GM23338 (cell line): ENCODE results near the gene IFIT1B. TPM values are rescaled to one million over a fixed set of nuclear protein-coding genes. Genes with fewer than 3 reads are reported as not detected.

ENCODE experiments used
- ATAC-seq: fragments of 200-7000 bp; cut with Tn5 transposase; 3 replicates; pipeline ENCODE4 v1.9.1; 2020
- DNase-seq: peaks from one replicate; pipeline ENCODE4 v3.0.0-alpha.2; 2015; ENCODE audit warnings: low spot score
- H2AFZ ChIP-seq: fragments of 200-600 bp; sonication (generic); 2 replicates; pipeline ENCODE4 v1.8.0; 2016; ENCODE audit warnings: antibody characterized with exemption, mild to moderate bottlenecking, moderate library complexity
- H3F3A ChIP-seq: fragments of 200-600 bp; sonication (generic); replicated peaks from 2 replicates; pipeline ENCODE4 v1.8.0; 2017; ENCODE audit warnings: antibody characterized with exemption, mixed run types, low read depth
- H3K27ac ChIP-seq: fragments of 200-600 bp; sonication (generic); 2 replicates; pipeline ENCODE4 v1.6.1; 2016; ENCODE audit warnings: low read depth
- H3K27me3 ChIP-seq: fragments of 200-600 bp; sonication (generic); 2 replicates; pipeline ENCODE4 v1.8.0; 2016; ENCODE audit warnings: mild to moderate bottlenecking, mixed run types, moderate library complexity; ENCODE audit not compliant: insufficient read depth
- H3K36me3 ChIP-seq: fragments of 200-600 bp; sonication (generic); 2 replicates; pipeline ENCODE4 v1.8.0; 2016; ENCODE audit warnings: mild to moderate bottlenecking; ENCODE audit not compliant: insufficient read depth
- H3K4me1 ChIP-seq: fragments of 200-600 bp; sonication (generic); 2 replicates; pipeline ENCODE4 v1.8.0; 2016; ENCODE audit warnings: mild to moderate bottlenecking, moderate library complexity; ENCODE audit not compliant: insufficient read depth
- H3K4me2 ChIP-seq: fragments of 200-600 bp; sonication (generic); 2 replicates; pipeline ENCODE4 v1.7.1; 2017; ENCODE audit warnings: mixed run types
- H3K4me3 ChIP-seq: fragments of 200-600 bp; sonication (generic); 2 replicates; pipeline ENCODE4 v1.6.1; 2016; ENCODE audit warnings: mixed run types
- H3K79me2 ChIP-seq: fragments of 200-600 bp; sonication (generic); replicated peaks from 2 replicates; pipeline ENCODE4 v1.8.0; 2017; ENCODE audit warnings: mild to moderate bottlenecking; ENCODE audit not compliant: insufficient read depth
- H3K9me2 ChIP-seq: fragments of 200-600 bp; sonication (generic); 2 replicates; pipeline ENCODE4 v1.8.0; 2017; ENCODE audit not compliant: insufficient read depth
- H4K20me1 ChIP-seq: fragments of 200-600 bp; sonication (generic); replicated peaks from 2 replicates; pipeline ENCODE4 v1.8.0; 2017; ENCODE audit warnings: mild to moderate bottlenecking; ENCODE audit not compliant: insufficient read depth
- H3K27ac Mint-ChIP-seq: 2 replicates; pipeline ENCODE4 v1.8.0; 2020; ENCODE audit warnings: inconsistent platforms, mild to moderate bottlenecking, moderate library complexity, mixed read lengths
- H3K27me3 Mint-ChIP-seq: 3 replicates; pipeline ENCODE4 v1.8.0; 2022; ENCODE audit warnings: low read depth, mild to moderate bottlenecking, moderate library complexity, mixed read lengths, inconsistent platforms; ENCODE audit not compliant: insufficient read depth, poor library complexity
- H3K36me3 Mint-ChIP-seq: 3 replicates; pipeline ENCODE4 v1.8.0; 2021; ENCODE audit warnings: low read depth, mild to moderate bottlenecking, inconsistent platforms, moderate library complexity, mixed read lengths
- H3K4me1 Mint-ChIP-seq: 3 replicates; pipeline ENCODE4 v1.8.0; 2020; ENCODE audit warnings: mild to moderate bottlenecking, inconsistent platforms, mixed read lengths
- H3K4me3 Mint-ChIP-seq: 3 replicates; pipeline ENCODE4 v1.8.0; 2021; ENCODE audit warnings: moderate library complexity, mild to moderate bottlenecking, inconsistent platforms, mixed read lengths
- H3K9me3 Mint-ChIP-seq: 3 replicates; pipeline ENCODE4 v1.8.0; 2020; ENCODE audit warnings: moderate library complexity, mild to moderate bottlenecking, inconsistent platforms, mixed read lengths
- CREB1 ChIP-seq: fragments of 250-450 bp; sonication (Bioruptor Pico); IDR thresholded peaks from 2 replicates; pipeline ENCODE4 v1.5.0; 2020; ENCODE audit warnings: low read depth, mild to moderate bottlenecking, moderate library complexity
- JUNB ChIP-seq: IDR thresholded peaks from one replicate; pipeline ENCODE4 v1.6.1; 2016; ENCODE audit warnings: antibody characterized with exemption; ENCODE audit not compliant: unreplicated experiment
- NANOG ChIP-seq: IDR thresholded peaks from 2 replicates; pipeline ENCODE4 v1.6.1; 2016; ENCODE audit warnings: antibody characterized with exemption, borderline replicate concordance
- POLR2AphosphoS5 ChIP-seq: IDR thresholded peaks from 2 replicates; pipeline ENCODE4 v1.6.1; 2016; ENCODE audit warnings: antibody characterized with exemption, low read depth
- REST ChIP-seq: IDR thresholded peaks from one replicate; pipeline ENCODE4 v1.6.1; 2018; ENCODE audit warnings: antibody characterized with exemption; ENCODE audit not compliant: unreplicated experiment
- STAT1 ChIP-seq: IDR thresholded peaks from one replicate; pipeline ENCODE4 v1.6.1; 2016; ENCODE audit warnings: antibody characterized with exemption; ENCODE audit not compliant: unreplicated experiment
- ZNF114 ChIP-seq: fragments of 250-450 bp; sonication (Bioruptor Pico); IDR thresholded peaks from 2 replicates; pipeline ENCODE4 v1.5.0; 2020; ENCODE audit warnings: mild to moderate bottlenecking, moderate library complexity
- ZNF331 ChIP-seq: fragments of 250-450 bp; sonication (Bioruptor Pico); IDR thresholded peaks from 2 replicates; pipeline ENCODE4 v1.5.0; 2020; ENCODE audit warnings: low read depth, mild to moderate bottlenecking, moderate library complexity
- ZNF462 ChIP-seq: fragments of 250-450 bp; sonication (Bioruptor Pico); IDR thresholded peaks from 2 replicates; pipeline ENCODE4 v1.5.0; 2020; ENCODE audit warnings: mild to moderate bottlenecking, moderate library complexity
- polyA plus RNA-seq: library from polyadenylated mRNA; unstranded; fragments of >200 nt; fragmentation: Nextera tagmentation; extraction: Ambion mirVana; gene quantifications from 2 replicates; pipeline ENCODE4 v1.2.1, GENCODE V29; 2016
- total RNA-seq: library from RNA; depleted of rRNA; stranded (reverse); fragments of >200 nt; shearing (Covaris generic); gene quantifications from 2 replicates; pipeline ENCODE4 v1.2.3, GENCODE V29; 2014

The IFIT1B gene
- total and polyA plus RNA-seq, 2 experiments from 2014 or later, result 0.10 TPM; not detected in 1

- Mint-ChIP-seq H3K27me3 (peaks cover 2% of the 10 kb centered on the region), H3K36me3 (no peaks in the 10 kb centered on the region), H3K4me3 (no peak overlapping the region), H3K4me1 (peaks cover 12% of the 10 kb centered on the region), H3K9me3 (no peaks in the 10 kb centered on the region; the same call in 2 of the 3 replicates), H3K27ac (no peak overlapping the region)
- Histone ChIP-seq H3K36me3 (no peaks in the 10 kb centered on the region), H4K20me1 (no peaks in the 10 kb centered on the region), H3K27me3 (no peaks in the 10 kb centered on the region), H3K79me2 (no peaks in the 10 kb centered on the region), H3K9me2 (no peaks in the 10 kb centered on the region), H3F3A (no peaks in the 10 kb centered on the region), H3K4me2 (no peak overlapping the region), H3K4me3 (no peak overlapping the region), H3K4me1 (no peaks in the 10 kb centered on the region), H3K27ac (no peak overlapping the region), H2AFZ (no peak overlapping the region)
- ATAC-seq, result no peak
- DNase-seq, result no peak
- TF ChIP-seq POLR2AphosphoS5, result no peak
- TF ChIP-seq ZNF331 (CRISPR knock-in tag), result no peak
- TF ChIP-seq REST, result no peak
These were observed 6.8 kb upstream of the IFIT1B start for GRCh38 chr10:89371079-89371478.

GRCh38 chr10:89371987-89372386, 5.9 kb upstream of the IFIT1B start:
- no peaks in the 10 kb centered on the region; the same call in 2 of the 3 replicates for H3K9me3 Mint-ChIP-seq
- Histone ChIP-seq H3K27ac (no peak overlapping the region), H3K9me2 (no peaks in the 10 kb centered on the region; the same call in 1 of the 2 replicates), H3F3A (no peaks in the 10 kb centered on the region), H3K27me3 (no peaks in the 10 kb centered on the region), H3K4me1 (no peaks in the 10 kb centered on the region), H3K4me3 (no peak overlapping the region), H4K20me1 (no peaks in the 10 kb centered on the region), H3K36me3 (no peaks in the 10 kb centered on the region), H2AFZ (no peak overlapping the region), H3K4me2 (no peak overlapping the region), H3K79me2 (no peaks in the 10 kb centered on the region)
- H3K27ac Mint-ChIP-seq, result no peak overlapping the region
- peaks cover 12% of the 10 kb centered on the region for H3K4me1 Mint-ChIP-seq
- H3K4me3 Mint-ChIP-seq, result no peak overlapping the region
- ATAC-seq (no peak), DNase-seq (no peak)
- peaks cover under 1% of the 10 kb centered on the region for H3K27me3 Mint-ChIP-seq
- H3K36me3 Mint-ChIP-seq, result no peaks in the 10 kb centered on the region
- TF ChIP-seq REST (no peak), JUNB (no peak), ZNF331 (CRISPR knock-in tag) (no peak), ZNF462 (no peak), ZNF114 (CRISPR knock-in tag) (no peak), STAT1 (no peak), CREB1 (no peak), NANOG (no peak)
